Skeletal muscle satellite cell (primary cell): Measurements from ENCODE around the gene CDY2B.
"Not testable (repeated sequence)": the region's sequence is repeated elsewhere in the genome, so short reads cannot be mapped to it uniquely, and the experiment has no call there.

Experiments used
- H3K27me3 ChIP-seq: 2 replicates; pipeline ENCODE4 v1.7.0; 2013; ENCODE audit warnings: low read length; ENCODE audit not compliant: control insufficient read depth, insufficient read depth
- H3K36me3 ChIP-seq: 2 replicates; pipeline ENCODE4 v1.7.0; 2013; ENCODE audit warnings: mild to moderate bottlenecking, control low read depth, low read length; ENCODE audit not compliant: insufficient read depth
- H3K4me1 ChIP-seq: 2 replicates; pipeline ENCODE4 v1.7.0; 2013; ENCODE audit warnings: low read length; ENCODE audit not compliant: control insufficient read depth, insufficient read depth
- H3K4me2 ChIP-seq: 2 replicates; pipeline ENCODE4 v1.7.0; 2013; ENCODE audit warnings: mild to moderate bottlenecking, low read length
- H3K4me3 ChIP-seq: 2 replicates; pipeline ENCODE4 v1.7.0; 2013; ENCODE audit warnings: low read length
- H3K9ac ChIP-seq: 2 replicates; pipeline ENCODE4 v1.7.0; 2013; ENCODE audit warnings: mild to moderate bottlenecking, low read depth, low read length, moderate library complexity
- H3K9me3 ChIP-seq: replicated peaks from 2 replicates; pipeline ENCODE4 v1.7.0; 2013; ENCODE audit warnings: mild to moderate bottlenecking, control low read depth, low read length

CDY2B gene

GRCh38 chrY:17849131-17849530, 30.9 kb downstream of the CDY2B start:
- H3K9me3 ChIP-seq, H3K4me1 ChIP-seq, H3K9ac ChIP-seq, H3K36me3 ChIP-seq, H3K4me2 ChIP-seq, H3K27me3 ChIP-seq, H3K4me3 ChIP-seq: not testable (repeated sequence)

GRCh38 chrY:17832149-17832548, 47.9 kb downstream of the CDY2B start:
- H3K4me3 ChIP-seq, H3K4me2 ChIP-seq, H3K9ac ChIP-seq, H3K9me3 ChIP-seq, H3K4me1 ChIP-seq, H3K36me3 ChIP-seq, H3K27me3 ChIP-seq: not testable (repeated sequence)
